Measurements from ENCODE around the gene TRPM1. TPM values are rescaled to one million over a fixed set of nuclear protein-coding genes. Genes with fewer than 3 reads are reported as not detected.

The TRPM1 gene
- total RNA-seq, 4 donors from 2014 or later, result not detected

DNA sequence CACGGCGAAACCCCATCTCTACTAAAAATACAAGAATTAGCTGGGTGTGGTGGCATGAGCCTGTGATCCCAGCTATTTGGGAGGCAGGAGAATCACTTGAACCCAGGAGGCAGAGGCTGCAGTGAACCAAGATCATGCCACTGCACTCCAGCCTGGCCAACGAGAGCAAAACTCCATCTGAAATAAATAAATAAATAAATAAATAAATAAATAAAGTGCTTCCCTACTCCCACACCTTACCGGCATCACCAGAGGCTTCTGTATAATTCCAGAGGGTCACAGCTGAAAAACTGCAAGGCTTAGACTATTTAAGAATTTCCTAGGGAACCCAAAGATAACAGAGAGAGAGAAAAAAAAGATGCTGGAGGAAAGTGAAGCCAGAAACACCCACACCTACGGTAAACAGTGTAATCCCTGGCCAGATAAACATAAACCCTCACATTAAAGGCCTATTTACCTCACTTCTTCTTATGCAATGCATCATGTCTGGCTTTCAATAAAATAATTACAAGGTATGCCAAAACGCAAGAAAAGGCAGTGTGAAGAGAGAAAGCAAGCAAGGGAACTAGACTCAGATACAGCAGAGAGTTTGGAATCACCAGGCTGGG, 15.0 kb upstream of the TRPM1 start:
- no peak overlapping the region for H3K4me3 ChIP-seq
- no peaks in the 10 kb centered on the region for H3K27me3 ChIP-seq
- ATAC-seq, result no peak
- DNase-seq, result no peak
- peaks cover 0 to 2% (median 0%) of the 10 kb centered on the region in 3 donors for H3K9me3 ChIP-seq
- H3K27ac ChIP-seq, result no peak overlapping the region
- TF ChIP-seq POLR2A (IDR thresholded peaks at IDR 0.05), result no peak
- intact Hi-C loops (cut with DNase I; ENCODE audit: low total_unique reads), result no loop called here
- no peaks in the 10 kb centered on the region for H3K4me1 ChIP-seq
- in situ Hi-C loops (cut with MboI; ENCODE audit: low sequenced_read_pairs in 4 of 4), result loop anchor here in 1 of 4 donors (25.0 kb wide), 1 partner anchor 454 kb away; no protein-coding TSS in a partner anchor
- H3K36me3 ChIP-seq, result no peaks in the 10 kb centered on the region

DNA sequence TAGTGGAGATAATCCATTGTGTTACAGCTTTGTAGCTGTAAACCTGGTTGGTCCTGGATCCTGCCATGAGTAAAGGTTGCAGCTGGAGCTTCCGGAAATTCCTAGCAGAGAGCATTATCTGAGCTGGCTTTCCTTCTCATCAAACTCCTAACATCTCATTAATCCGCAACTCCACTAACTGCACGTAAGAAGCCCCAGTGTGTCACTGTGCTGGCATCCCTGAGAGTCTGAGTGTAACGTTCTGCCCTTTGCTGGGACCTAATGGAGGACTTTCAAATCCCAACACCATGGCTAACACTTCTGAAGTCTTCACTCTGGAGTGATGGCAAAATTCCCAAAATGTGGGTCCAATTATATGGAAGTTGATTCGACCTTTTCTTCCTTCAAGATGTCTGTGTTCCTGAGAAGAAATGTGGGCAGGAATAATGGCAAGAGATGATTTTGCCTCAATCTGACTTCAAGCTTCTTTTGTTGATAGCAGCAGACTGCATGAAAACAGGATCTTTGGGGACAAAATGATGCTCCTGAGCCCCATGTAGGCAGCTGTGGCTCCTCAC, 9.6 kb upstream of the TRPM1 start:
- ATAC-seq (no peak), DNase-seq (no peak)
- intact Hi-C loops (cut with DNase I; ENCODE audit: low total_unique reads), result no loop called here
- Histone ChIP-seq H3K4me3 (no peak overlapping the region), H3K27ac (no peak overlapping the region), H3K27me3 (no peaks in the 10 kb centered on the region), H3K36me3 (no peaks in the 10 kb centered on the region), H3K9me3 (no peaks in the 10 kb centered on the region), H3K4me1 (no peaks in the 10 kb centered on the region)
- in situ Hi-C loops (cut with MboI; ENCODE audit: low sequenced_read_pairs in 4 of 4), result loop anchor here in 1 of 4 donors (25.0 kb wide), 1 partner anchor 449 kb away; no protein-coding TSS in a partner anchor
- TF ChIP-seq CTCF (IDR thresholded peaks at IDR 0.05 in 4 of 5, conservative IDR thresholded peaks at IDR 0.05 in 1 of 5), result no peak

DNA sequence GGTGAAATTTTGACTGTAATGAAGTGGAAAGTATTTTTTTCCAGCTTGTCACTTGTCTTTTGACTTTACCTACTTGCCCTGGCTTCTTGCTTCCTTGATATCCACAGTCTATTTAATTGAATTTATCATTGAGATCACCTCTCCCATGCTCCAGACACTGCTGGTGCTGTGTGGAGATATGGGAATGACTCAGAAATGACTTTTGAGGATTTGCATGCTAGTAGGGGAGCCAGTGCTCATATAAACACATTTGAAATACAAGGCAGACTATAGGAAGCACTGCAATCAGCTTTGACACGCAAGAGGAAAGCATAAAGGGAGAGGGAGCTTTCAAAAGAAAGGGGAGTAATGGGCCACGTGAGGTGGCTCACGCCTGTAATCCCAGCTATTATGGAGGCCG, 7.3 kb upstream of the TRPM1 start:
- Histone ChIP-seq H3K4me1 (no peaks in the 10 kb centered on the region), H3K9me3 (no peaks in the 10 kb centered on the region), H3K27me3 (no peaks in the 10 kb centered on the region), H3K4me3 (no peak overlapping the region), H3K27ac (no peak overlapping the region), H3K36me3 (no peaks in the 10 kb centered on the region)
- in situ Hi-C loops (cut with MboI; ENCODE audit: low sequenced_read_pairs in 4 of 4) (loop anchor here in 1 of 4 donors (25.0 kb wide), 1 partner anchor 447 kb away; no protein-coding TSS in a partner anchor), intact Hi-C loops (cut with DNase I; ENCODE audit: low total_unique reads) (no loop called here)
- no peak for ATAC-seq
- TF ChIP-seq CTCF (IDR thresholded peaks at IDR 0.05 in 4 of 5, conservative IDR thresholded peaks at IDR 0.05 in 1 of 5), result no peak
- TF ChIP-seq POLR2A (IDR thresholded peaks at IDR 0.05), result no peak
- DNase-seq, result no peak

DNA sequence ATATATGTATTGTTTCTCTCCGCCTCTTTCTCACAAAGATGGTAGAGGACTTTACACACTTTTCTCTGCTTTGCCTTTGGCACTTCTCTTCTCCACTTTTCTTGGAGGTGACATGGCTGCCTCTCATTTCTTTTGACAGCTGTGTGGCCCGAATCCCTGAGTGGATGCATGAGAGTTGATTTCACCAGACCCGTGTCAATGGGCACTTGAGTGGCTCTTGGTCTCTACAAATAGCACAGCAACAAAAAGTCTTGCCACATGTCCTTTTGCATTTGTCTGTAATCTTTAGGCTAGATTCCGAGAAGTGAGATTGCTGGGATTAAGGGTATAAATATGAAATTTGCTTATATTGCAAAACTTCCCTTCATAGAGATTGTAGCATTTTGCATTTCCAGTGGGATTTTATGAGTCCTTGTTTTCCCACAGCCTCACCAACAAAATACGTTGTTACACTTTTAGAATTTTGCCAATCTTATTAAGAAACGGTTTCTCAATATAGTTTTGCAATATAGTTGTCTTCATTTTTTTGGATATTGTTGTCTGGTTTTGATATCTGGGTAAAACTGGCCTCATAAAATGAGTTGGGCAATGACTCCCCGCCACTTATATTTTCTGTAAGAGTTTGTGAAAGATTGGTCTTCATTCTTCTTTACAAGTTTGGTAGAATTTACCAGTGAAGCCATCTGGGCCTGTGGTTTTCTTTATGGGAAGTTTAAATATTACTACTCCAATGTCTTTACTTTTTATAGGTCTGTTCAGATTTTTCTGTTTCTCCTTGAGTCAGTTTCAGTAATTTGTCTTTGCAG, 5.2 kb upstream of the TRPM1 start:
- H3K27ac ChIP-seq, result no peak overlapping the region
- H3K36me3 ChIP-seq, result no peaks in the 10 kb centered on the region
- no peaks in the 10 kb centered on the region for H3K4me1 ChIP-seq
- H3K4me3 ChIP-seq, result no peak overlapping the region
- H3K27me3 ChIP-seq, result no peaks in the 10 kb centered on the region
- no peaks in the 10 kb centered on the region for H3K9me3 ChIP-seq
- in situ Hi-C loops (cut with MboI; ENCODE audit: low sequenced_read_pairs in 4 of 4) (loop anchor here in 1 of 4 donors (25.0 kb wide), 1 partner anchor 444 kb away; no protein-coding TSS in a partner anchor), intact Hi-C loops (cut with DNase I; ENCODE audit: low total_unique reads) (no loop called here)
- DNase-seq (no peak), ATAC-seq (no peak)
- no peak for TF ChIP-seq CTCF (IDR thresholded peaks at IDR 0.05 in 4 of 5, conservative IDR thresholded peaks at IDR 0.05 in 1 of 5)
- TF ChIP-seq POLR2A (IDR thresholded peaks at IDR 0.05), result no peak

DNA sequence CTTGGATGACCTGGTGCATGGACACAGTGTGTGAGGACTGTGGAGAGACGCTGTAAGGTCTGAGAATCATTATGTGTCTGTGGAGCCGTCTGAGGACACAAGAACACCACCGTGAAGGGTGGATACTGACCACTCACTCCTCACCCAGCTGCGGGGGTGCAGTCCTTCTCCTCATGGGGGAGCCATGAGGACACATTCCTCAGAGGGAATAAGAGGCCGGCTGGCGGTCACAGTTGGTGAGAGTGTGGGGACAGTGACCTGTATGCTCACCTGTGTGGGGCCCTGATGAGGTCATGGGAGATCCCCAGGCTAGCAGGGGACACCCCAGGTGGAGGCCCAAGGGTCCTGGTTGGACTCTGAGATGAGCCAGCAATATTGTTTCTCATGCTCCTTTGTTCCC, 2.5 kb upstream of the TRPM1 start:
- H3K9me3 ChIP-seq, result no peaks in the 10 kb centered on the region
- no peaks in the 10 kb centered on the region for H3K4me1 ChIP-seq
- ATAC-seq (no peak), DNase-seq (no peak)
- TF ChIP-seq CTCF (IDR thresholded peaks at IDR 0.05 in 4 of 5, conservative IDR thresholded peaks at IDR 0.05 in 1 of 5) (no peak), POLR2A (IDR thresholded peaks at IDR 0.05) (no peak)
- H3K27me3 ChIP-seq, result no peaks in the 10 kb centered on the region
- in situ Hi-C loops (cut with MboI; ENCODE audit: low sequenced_read_pairs in 4 of 4), result loop anchor here in 1 of 4 donors (25.0 kb wide), 1 partner anchor 442 kb away; no protein-coding TSS in a partner anchor
- H3K27ac ChIP-seq, result no peak overlapping the region
- no peaks in the 10 kb centered on the region for H3K36me3 ChIP-seq
- intact Hi-C loops (cut with DNase I; ENCODE audit: low total_unique reads), result no loop called here
- H3K4me3 ChIP-seq, result no peak overlapping the region

Measured in gastrocnemius medialis (tissue), 4 donors.